ENCODE data around the gene GPR15LG.

Gene GPR15LG

GRCh38 chr10:84214046-84214572 is 40.5 kb downstream of the GPR15LG start:
- no peak for DNase-seq
- Histone ChIP-seq H3K4me3 (ENCODE audit: low read depth, low read length) (no peak overlapping the region), H3K4me1 (no peaks in the 10 kb centered on the region), H3K27me3 (no peaks in the 10 kb centered on the region), H3K9me3 (no peaks in the 10 kb centered on the region), H3K36me3 (no peaks in the 10 kb centered on the region)
- no peak for TF ChIP-seq CTCF (IDR thresholded peaks at IDR 0.05; ENCODE audit: low read depth, low read length)

GRCh38 chr10:84214612-84215235 is 41.1 kb downstream of the GPR15LG start:
- TF ChIP-seq CTCF (IDR thresholded peaks at IDR 0.05; ENCODE audit: low read depth, low read length), result peak; percentile 39; the same call in 1 of the 2 replicates
- Histone ChIP-seq H3K36me3 (no peaks in the 10 kb centered on the region), H3K9me3 (no peaks in the 10 kb centered on the region), H3K4me1 (no peaks in the 10 kb centered on the region), H3K4me3 (ENCODE audit: low read depth, low read length) (no peak overlapping the region), H3K27me3 (no peaks in the 10 kb centered on the region)
- no peak for DNase-seq

- H3K9me3 ChIP-seq, result no peaks in the 10 kb centered on the region
- H3K27me3 ChIP-seq, result no peaks in the 10 kb centered on the region
- no peaks in the 10 kb centered on the region for H3K4me1 ChIP-seq
- H3K4me3 ChIP-seq (ENCODE audit: low read depth, low read length), result no peak overlapping the region
- no peaks in the 10 kb centered on the region for H3K36me3 ChIP-seq
- DNase-seq, result no peak
- TF ChIP-seq CTCF (IDR thresholded peaks at IDR 0.05; ENCODE audit: low read depth, low read length), result no peak
These were observed 43.2 kb downstream of the GPR15LG start for GRCh38 chr10:84216834-84217233.

- H3K36me3 ChIP-seq, result no peaks in the 10 kb centered on the region
- H3K9me3 ChIP-seq, result no peaks in the 10 kb centered on the region
- H3K4me3 ChIP-seq (ENCODE audit: low read depth, low read length), result no peak overlapping the region
- no peaks in the 10 kb centered on the region for H3K4me1 ChIP-seq
- no peak for DNase-seq
- H3K27me3 ChIP-seq, result no peaks in the 10 kb centered on the region
- no peak for TF ChIP-seq CTCF (IDR thresholded peaks at IDR 0.05; ENCODE audit: low read depth, low read length)
These were observed 44.1 kb downstream of the GPR15LG start for GRCh38 chr10:84217746-84218145.

- DNase-seq, result no peak
- no peaks in the 10 kb centered on the region for H3K27me3 ChIP-seq
- no peaks in the 10 kb centered on the region for H3K9me3 ChIP-seq
- no peaks in the 10 kb centered on the region for H3K36me3 ChIP-seq
- H3K4me1 ChIP-seq, result no peaks in the 10 kb centered on the region
- TF ChIP-seq CTCF (IDR thresholded peaks at IDR 0.05; ENCODE audit: low read depth, low read length), result no peak
- no peak overlapping the region for H3K4me3 ChIP-seq (ENCODE audit: low read depth, low read length)
These were observed 48.3 kb downstream of the GPR15LG start for GRCh38 chr10:84221916-84222315.

- no peaks in the 10 kb centered on the region for H3K27me3 ChIP-seq
- TF ChIP-seq CTCF (IDR thresholded peaks at IDR 0.05; ENCODE audit: low read depth, low read length), result no peak
These were observed 50.9 kb downstream of the GPR15LG start for GRCh38 chr10:84224411-84225028.

More at GRCh38 chr10:84224411-84225028, 50.9 kb downstream of the GPR15LG start:
- Histone ChIP-seq H3K9me3 (no peaks in the 10 kb centered on the region), H3K4me1 (no peaks in the 10 kb centered on the region), H3K36me3 (no peaks in the 10 kb centered on the region), H3K4me3 (ENCODE audit: low read depth, low read length) (no peak overlapping the region)
- DNase-seq, result no peak
